Adrenal gland (tissue), 5 donors: ENCODE measurements around the gene GPC5.

Source experiments
- POLR2A ChIP-seq, 2 donors: fragments of 450-650 bp; IDR thresholded peaks; one replicate each; pipeline ENCODE4 v1.6.1; 2017; ENCODE audit warnings: antibody characterized with exemption in 2 of 2, mild to moderate bottlenecking in 2 of 2, moderate library complexity in 1 of 2
- TF ChIP-seq, protein P1 (sequence below), 6 experiments: fragments of 450-650 bp in 4 of 6; fragments of 200-600 bp in 2 of 6; sonication (generic) in 1 of 6; IDR thresholded peaks; 1 replicate in 5 of 6; 2 replicates in 1 of 6; pipeline versions ENCODE4 v1.5.1 to v1.8.0; 2016 to 2021; ENCODE audit warnings: antibody characterized with exemption in 6 of 6, mild to moderate bottlenecking in 2 of 6, moderate library complexity in 1 of 6
- donor health status: DM: no; HTN: no; CAD: no.

DNA sequence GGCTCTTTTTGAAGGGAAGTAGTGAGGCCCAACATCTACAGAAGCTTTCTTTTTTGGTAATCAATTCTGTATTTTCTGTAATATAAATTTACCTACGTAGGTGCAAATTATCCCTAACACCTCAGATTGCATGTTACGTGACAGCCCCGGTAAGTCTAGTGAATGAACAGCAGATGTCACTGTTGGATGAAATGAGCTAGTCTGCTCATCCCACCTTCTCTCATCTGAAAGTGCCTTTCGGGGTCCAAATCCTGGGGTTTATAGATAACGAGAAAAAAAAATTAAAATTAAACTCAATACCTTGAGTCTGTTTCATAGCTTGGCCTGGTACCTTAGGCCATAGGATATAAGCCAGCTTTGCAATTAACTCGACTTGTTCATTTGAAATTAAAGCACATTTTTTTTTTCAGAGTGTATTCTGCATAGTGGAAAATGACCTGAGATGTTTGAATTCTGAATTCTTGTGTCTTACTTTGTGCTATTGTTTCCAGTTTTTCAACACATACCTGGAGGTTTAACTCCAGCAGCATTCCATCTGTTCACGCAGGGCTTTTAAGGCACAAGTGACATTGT lies 548.2 kb downstream of the GPC5 start:
- TF ChIP-seq, protein P1, sequence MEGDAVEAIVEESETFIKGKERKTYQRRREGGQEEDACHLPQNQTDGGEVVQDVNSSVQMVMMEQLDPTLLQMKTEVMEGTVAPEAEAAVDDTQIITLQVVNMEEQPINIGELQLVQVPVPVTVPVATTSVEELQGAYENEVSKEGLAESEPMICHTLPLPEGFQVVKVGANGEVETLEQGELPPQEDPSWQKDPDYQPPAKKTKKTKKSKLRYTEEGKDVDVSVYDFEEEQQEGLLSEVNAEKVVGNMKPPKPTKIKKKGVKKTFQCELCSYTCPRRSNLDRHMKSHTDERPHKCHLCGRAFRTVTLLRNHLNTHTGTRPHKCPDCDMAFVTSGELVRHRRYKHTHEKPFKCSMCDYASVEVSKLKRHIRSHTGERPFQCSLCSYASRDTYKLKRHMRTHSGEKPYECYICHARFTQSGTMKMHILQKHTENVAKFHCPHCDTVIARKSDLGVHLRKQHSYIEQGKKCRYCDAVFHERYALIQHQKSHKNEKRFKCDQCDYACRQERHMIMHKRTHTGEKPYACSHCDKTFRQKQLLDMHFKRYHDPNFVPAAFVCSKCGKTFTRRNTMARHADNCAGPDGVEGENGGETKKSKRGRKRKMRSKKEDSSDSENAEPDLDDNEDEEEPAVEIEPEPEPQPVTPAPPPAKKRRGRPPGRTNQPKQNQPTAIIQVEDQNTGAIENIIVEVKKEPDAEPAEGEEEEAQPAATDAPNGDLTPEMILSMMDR (IDR thresholded peaks at IDR 0.05), result peak in 4 of 6 experiments; percentile 8 to 43 (median 28)
- TF ChIP-seq POLR2A (IDR thresholded peaks at IDR 0.05), result no peak
